ENCODE results near the gene GHRHR. TPM values are rescaled to one million over a fixed set of nuclear protein-coding genes. Genes with fewer than 3 reads are reported as not detected.

GHRHR gene
- total and polyA plus RNA-seq, 2 experiments from 2014 or later = not detected

DNA sequence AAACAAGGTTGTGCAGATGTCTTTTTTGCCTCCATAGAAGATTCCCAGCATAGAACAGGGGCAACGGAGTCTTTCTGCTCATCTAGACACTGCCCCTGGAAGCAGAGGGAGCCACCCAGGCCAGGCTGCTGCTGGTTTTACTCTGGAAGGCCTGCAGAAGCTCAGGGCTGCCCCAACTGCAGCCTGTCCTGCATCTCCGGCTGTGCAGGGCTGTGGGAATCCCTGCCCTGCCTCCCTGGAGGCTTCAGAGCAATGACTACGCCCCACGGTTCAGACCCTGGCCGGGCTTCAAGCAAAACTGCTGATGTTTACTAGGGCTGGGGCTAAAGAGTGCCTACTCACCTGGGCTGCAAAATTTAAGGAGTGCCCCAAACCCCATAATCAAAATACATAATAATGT, 43.9 kb downstream of the GHRHR start:
- Histone ChIP-seq H3K9me3 (ENCODE audit: low read depth) (no peaks in the 10 kb centered on the region), H3K4me3 (no peak overlapping the region), H3F3A (ENCODE audit: insufficient read depth) (no peaks in the 10 kb centered on the region), H4K20me1 (ENCODE audit: insufficient read depth) (no peaks in the 10 kb centered on the region), H3K9ac (no peak overlapping the region), H3K27me3 (replicated peaks; ENCODE audit: insufficient read depth) (0 out of 2 replicates have a peak, but pooled peaks cover 13% of the 10 kb centered on the region), H3K9me2 (ENCODE audit: insufficient read depth) (no peaks in the 10 kb centered on the region), H3K79me2 (ENCODE audit: insufficient read depth) (no peaks in the 10 kb centered on the region), H3K4me2 (ENCODE audit: unreplicated experiment) (no peak overlapping the region), H3K36me3 (ENCODE audit: low read depth) (no peaks in the 10 kb centered on the region), H2AFZ (no peak overlapping the region), H3K27ac (no peak overlapping the region), H3K4me1 (ENCODE audit: insufficient read depth) (no peaks in the 10 kb centered on the region)
- WGBS, 2 experiments (ENCODE audit: low coverage in 1 of 2, low lambda C conversion rate in 2 of 2, missing lambda C conversion rate in 2 of 2) = 26 to 34% methylated on average over 5 of the region's 5 CpGs
- TF ChIP-seq EZH2 (IDR thresholded peaks at IDR 0.05; ENCODE audit: insufficient read depth, poor library complexity, severe bottlenecking) = no peak
- no peak for TF ChIP-seq EZH2phosphoT487 (IDR thresholded peaks at IDR 0.05; ENCODE audit: insufficient read depth, low read depth)
- in situ Hi-C loops (cut with MboI) = no loop called here
- no peak for DNase-seq

DNA sequence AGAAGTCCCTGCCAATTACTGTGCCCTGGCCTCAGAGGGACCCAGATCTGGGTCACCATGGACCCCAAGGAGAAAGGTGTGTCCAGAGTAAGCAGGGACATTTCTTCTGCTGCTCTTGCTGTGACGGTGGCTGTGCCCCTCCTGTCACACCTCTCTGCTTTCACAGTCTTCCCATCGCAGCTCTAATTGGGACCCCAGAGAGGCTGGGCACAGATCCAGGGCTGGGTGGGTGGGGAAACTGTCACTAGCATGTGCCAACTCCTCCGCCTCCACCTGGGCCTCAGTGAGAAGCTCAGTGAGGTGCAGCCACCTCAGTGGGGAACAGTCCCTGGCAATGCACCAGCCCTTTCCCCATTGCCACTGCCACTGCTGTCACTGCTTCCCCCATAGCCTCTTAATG, 51.1 kb downstream of the GHRHR start:
- Histone ChIP-seq H3K9me2 (ENCODE audit: insufficient read depth) (no peaks in the 10 kb centered on the region), H3K4me1 (ENCODE audit: insufficient read depth) (no peaks in the 10 kb centered on the region), H3K27me3 (replicated peaks; ENCODE audit: insufficient read depth) (0 out of 2 replicates have a peak, but pooled peaks cover 6% of the 10 kb centered on the region), H2AFZ (no peak overlapping the region), H3F3A (ENCODE audit: insufficient read depth) (no peaks in the 10 kb centered on the region), H3K9ac (no peak overlapping the region), H3K79me2 (ENCODE audit: insufficient read depth) (no peaks in the 10 kb centered on the region), H3K4me2 (ENCODE audit: unreplicated experiment) (no peak overlapping the region), H3K27ac (no peak overlapping the region), H3K4me3 (no peak overlapping the region), H4K20me1 (ENCODE audit: insufficient read depth) (no peaks in the 10 kb centered on the region), H3K36me3 (ENCODE audit: low read depth) (no peaks in the 10 kb centered on the region), H3K9me3 (ENCODE audit: low read depth) (no peaks in the 10 kb centered on the region)
- DNase-seq = no peak
- WGBS, 2 experiments (ENCODE audit: low coverage in 1 of 2, low lambda C conversion rate in 2 of 2, missing lambda C conversion rate in 2 of 2) = 53 to 54% methylated on average over 3 of the region's 3 CpGs
- in situ Hi-C loops (cut with MboI) = no loop called here
- TF ChIP-seq EZH2 (IDR thresholded peaks at IDR 0.05; ENCODE audit: insufficient read depth, poor library complexity, severe bottlenecking) (no peak), EZH2phosphoT487 (IDR thresholded peaks at IDR 0.05; ENCODE audit: insufficient read depth, low read depth) (no peak)

DNA sequence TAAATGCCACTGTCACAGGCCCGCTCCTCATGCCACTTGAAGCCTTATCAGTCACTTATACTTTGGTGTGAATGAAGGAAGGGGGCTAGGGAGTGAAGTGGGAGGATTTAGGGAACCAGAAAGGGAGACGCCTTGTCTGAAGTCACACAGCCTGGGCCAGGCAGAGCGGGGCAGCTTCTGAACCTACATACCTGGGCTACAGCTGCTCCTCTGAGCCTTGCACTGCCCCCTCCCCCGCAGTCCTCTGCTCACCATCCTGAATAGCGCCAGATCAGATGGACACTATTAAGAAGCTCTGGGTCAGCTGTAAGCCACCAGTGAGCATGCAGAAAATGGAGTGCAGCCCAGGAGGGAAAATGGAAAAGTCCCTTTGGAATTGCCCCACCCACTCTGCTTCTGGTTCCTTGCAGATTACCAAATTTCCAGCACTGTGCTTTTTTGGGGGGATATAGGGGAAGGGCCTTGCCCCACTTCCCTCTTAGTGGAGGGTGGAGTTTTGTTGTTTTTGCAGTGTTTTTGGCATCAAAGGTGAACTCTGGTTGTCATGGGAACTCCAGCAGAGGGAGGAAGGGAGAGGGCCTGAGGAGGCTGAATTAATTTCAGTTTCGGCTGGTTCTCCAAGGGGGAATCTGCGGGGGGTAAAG, 53.4 kb downstream of the GHRHR start:
- in situ Hi-C loops (cut with MboI) = no loop called here
- H3K4me3 ChIP-seq = no peak overlapping the region
- H3K79me2 ChIP-seq (ENCODE audit: insufficient read depth) = no peaks in the 10 kb centered on the region
- H3K4me1 ChIP-seq (ENCODE audit: insufficient read depth) = no peaks in the 10 kb centered on the region
- H3K9me3 ChIP-seq (ENCODE audit: low read depth) = no peaks in the 10 kb centered on the region
- H3K27ac ChIP-seq = no peak overlapping the region
- 32 to 34% methylated on average over 7 of the region's 7 CpGs for WGBS, 2 experiments (ENCODE audit: low coverage in 1 of 2, low lambda C conversion rate in 2 of 2, missing lambda C conversion rate in 2 of 2)
- H3K9ac ChIP-seq = no peak overlapping the region
- TF ChIP-seq EZH2 (IDR thresholded peaks at IDR 0.05; ENCODE audit: insufficient read depth, poor library complexity, severe bottlenecking) (no peak), EZH2phosphoT487 (IDR thresholded peaks at IDR 0.05; ENCODE audit: insufficient read depth, low read depth) (no peak)
- no peaks in the 10 kb centered on the region for H3F3A ChIP-seq (ENCODE audit: insufficient read depth)
- no peaks in the 10 kb centered on the region for H3K9me2 ChIP-seq (ENCODE audit: insufficient read depth)
- H3K36me3 ChIP-seq (ENCODE audit: low read depth) = no peaks in the 10 kb centered on the region
- no peak overlapping the region for H2AFZ ChIP-seq
- no peaks in the 10 kb centered on the region for H4K20me1 ChIP-seq (ENCODE audit: insufficient read depth)
- DNase-seq = no peak
- no peak overlapping the region for H3K4me2 ChIP-seq (ENCODE audit: unreplicated experiment)
- H3K27me3 ChIP-seq (replicated peaks; ENCODE audit: insufficient read depth) = no peaks in the 10 kb centered on the region

DNA sequence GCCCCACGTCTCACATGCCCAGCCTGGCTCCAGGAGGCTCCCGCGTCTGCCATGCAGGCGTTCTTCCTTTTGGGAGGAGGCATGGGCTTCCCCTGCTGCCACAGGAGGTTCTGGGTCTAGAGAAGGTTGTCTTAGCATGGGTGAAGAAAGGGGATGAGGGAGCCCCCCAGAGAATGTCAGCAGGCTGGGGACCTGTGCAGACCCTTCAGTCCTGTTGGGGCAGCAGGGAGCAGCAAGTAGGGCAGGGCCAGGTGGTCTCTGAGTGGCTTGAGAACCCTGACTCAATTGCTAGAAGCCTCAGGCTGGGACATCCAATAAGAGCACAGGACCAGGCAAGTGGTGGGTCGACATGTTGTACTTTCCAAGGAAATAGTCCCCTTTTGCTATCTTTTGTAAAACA, 54.0 kb downstream of the GHRHR start:
- no peaks in the 10 kb centered on the region for H3K79me2 ChIP-seq (ENCODE audit: insufficient read depth)
- H3K4me2 ChIP-seq (ENCODE audit: unreplicated experiment) = no peak overlapping the region
- no peaks in the 10 kb centered on the region for H3K9me3 ChIP-seq (ENCODE audit: low read depth)
- no peaks in the 10 kb centered on the region for H4K20me1 ChIP-seq (ENCODE audit: insufficient read depth)
- H3K4me1 ChIP-seq (ENCODE audit: insufficient read depth) = no peaks in the 10 kb centered on the region
- WGBS, 2 experiments (ENCODE audit: low coverage in 1 of 2, low lambda C conversion rate in 2 of 2, missing lambda C conversion rate in 2 of 2) = 70 to 74% methylated on average over 5 of the region's 5 CpGs
- no peak for DNase-seq
- H3K9me2 ChIP-seq (ENCODE audit: insufficient read depth) = no peaks in the 10 kb centered on the region
- H2AFZ ChIP-seq = no peak overlapping the region
- H3K9ac ChIP-seq = no peak overlapping the region
- H3K27me3 ChIP-seq (replicated peaks; ENCODE audit: insufficient read depth) = no peaks in the 10 kb centered on the region
- H3K4me3 ChIP-seq = no peak overlapping the region
- no peak overlapping the region for H3K27ac ChIP-seq
- TF ChIP-seq EZH2 (IDR thresholded peaks at IDR 0.05; ENCODE audit: insufficient read depth, poor library complexity, severe bottlenecking) = no peak
- no peak for TF ChIP-seq EZH2phosphoT487 (IDR thresholded peaks at IDR 0.05; ENCODE audit: insufficient read depth, low read depth)
- in situ Hi-C loops (cut with MboI) = no loop called here
- no peaks in the 10 kb centered on the region for H3K36me3 ChIP-seq (ENCODE audit: low read depth)
- H3F3A ChIP-seq (ENCODE audit: insufficient read depth) = no peaks in the 10 kb centered on the region

Data from GM23248 (cell line).